EH (cell line): ENCODE results near the gene GTF2IRD1.
"Not testable (repeated sequence)": the region's sequence is repeated elsewhere in the genome, so short reads cannot be mapped to it uniquely, and the experiment has no call there.

ENCODE experiments used
- DNase-seq: peaks from one replicate; pipeline ENCODE4 v3.0.0-alpha.2; 2015; ENCODE audit warnings: low read depth

The GTF2IRD1 gene, protein sequence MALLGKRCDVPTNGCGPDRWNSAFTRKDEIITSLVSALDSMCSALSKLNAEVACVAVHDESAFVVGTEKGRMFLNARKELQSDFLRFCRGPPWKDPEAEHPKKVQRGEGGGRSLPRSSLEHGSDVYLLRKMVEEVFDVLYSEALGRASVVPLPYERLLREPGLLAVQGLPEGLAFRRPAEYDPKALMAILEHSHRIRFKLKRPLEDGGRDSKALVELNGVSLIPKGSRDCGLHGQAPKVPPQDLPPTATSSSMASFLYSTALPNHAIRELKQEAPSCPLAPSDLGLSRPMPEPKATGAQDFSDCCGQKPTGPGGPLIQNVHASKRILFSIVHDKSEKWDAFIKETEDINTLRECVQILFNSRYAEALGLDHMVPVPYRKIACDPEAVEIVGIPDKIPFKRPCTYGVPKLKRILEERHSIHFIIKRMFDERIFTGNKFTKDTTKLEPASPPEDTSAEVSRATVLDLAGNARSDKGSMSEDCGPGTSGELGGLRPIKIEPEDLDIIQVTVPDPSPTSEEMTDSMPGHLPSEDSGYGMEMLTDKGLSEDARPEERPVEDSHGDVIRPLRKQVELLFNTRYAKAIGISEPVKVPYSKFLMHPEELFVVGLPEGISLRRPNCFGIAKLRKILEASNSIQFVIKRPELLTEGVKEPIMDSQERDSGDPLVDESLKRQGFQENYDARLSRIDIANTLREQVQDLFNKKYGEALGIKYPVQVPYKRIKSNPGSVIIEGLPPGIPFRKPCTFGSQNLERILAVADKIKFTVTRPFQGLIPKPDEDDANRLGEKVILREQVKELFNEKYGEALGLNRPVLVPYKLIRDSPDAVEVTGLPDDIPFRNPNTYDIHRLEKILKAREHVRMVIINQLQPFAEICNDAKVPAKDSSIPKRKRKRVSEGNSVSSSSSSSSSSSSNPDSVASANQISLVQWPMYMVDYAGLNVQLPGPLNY

DNA sequence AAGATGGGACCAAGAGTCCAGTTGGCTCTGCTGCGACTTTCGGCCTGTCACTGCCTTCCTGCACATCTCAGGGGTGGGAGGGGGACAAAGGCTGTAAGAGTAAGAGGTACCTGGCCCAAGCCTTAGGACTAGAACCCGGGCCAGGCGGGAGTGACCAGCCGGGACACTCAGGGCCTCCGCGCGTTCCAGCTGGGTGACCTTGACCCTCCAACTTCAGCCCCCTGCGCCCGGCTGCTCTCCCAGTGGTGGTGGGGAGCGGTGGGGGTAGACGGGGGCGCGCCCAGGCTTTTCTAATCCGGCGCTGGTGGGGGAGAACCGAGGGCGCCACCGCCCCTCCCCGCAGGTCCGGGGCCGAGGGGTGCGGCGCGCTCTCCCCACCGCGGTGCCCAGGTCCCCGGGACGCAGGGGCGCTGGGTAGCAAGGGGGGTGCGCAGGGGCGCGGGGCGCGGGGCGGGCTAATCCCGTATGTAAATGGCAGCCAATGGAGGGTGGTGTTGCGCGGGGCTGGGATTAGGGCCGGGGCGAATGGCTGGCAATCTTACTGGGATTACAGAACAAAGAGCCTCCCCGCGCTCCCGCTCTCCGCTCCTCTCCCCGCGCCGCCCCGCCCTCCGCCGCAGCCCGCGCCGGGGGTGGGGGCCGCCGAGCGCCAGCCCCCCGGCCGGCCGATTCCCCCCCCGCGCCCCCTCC lies at the start of gene GTF2IRD1:
GTF2IRD1 (plus strand) TSS at position 585 of the 690 bp plus-strand sequence. CDS start 54,175 bp downstream, outside the sequence.
- DNase-seq = peak; percentile 78

DNA sequence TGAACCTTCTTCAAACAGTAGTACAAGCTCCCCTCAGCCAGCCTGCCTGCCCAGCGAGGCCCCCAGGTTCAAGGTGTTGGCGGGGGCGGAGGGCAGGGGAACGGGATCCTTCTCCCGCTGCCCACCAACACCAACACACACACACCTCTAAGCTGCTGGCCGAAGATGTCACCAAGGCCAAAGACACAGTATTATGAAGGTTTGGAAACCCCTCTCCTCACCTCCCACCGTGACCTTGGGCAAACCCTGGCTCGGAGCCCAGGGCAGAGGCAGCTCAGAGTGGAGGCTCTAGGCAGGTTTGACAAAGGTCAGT lies 49.4 kb upstream of the GTF2IRD1 start:
- no peak for DNase-seq

DNA sequence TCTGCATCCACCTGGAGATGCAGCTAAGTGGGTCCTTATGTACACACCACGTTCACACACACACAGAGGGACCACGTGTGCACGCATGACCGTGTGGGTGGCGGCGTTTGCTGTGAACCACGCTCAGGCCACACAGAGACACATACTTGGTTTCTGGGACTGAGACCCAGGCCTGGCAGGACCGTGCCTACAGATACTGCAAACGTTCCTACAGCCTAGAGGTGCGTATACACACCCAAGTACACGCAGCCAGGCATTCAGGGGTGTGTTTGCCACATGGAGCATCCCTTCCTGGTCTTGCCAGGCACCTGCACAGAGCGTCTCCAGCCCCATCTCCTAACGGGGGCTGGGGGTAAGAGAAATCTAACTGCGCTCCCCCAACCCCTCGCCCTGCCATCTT lies 49.0 kb upstream of the GTF2IRD1 start:
- no peak for DNase-seq

DNA sequence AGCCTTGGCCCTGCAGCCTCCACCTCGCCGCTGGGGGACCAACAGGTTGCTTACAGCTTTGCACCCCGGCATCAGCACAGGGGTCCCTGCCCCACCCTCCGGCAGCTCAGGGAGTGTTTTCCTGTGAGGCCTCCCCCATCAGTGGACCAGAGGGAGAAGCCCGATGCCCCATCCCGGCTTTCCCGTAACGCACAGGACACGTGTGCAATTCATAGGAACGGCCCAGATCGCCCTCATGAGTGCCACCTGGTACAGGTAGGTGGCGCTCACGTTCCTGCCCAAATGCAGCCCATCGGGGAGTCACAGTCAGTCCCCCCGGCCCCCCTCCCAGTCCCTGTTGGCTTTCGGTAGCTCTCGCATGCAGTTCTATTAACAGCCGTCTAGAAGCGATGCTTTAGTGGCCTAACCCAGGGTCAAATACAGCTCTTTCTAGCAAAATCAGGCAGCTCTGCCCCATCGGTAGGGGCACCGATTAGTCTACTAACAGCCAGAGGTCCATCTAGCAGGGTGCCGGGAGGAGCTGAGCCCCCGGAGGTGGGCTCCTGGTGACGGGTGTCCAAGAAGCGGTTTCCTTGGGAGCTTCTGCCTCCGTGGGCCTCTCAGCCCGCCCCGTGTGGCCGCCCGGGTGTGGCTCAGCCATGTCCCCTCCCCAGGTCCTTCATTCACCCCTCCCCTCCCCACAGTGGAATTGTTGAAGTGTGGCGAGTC lies 48.4 kb upstream of the GTF2IRD1 start:
- DNase-seq = no peak

DNA sequence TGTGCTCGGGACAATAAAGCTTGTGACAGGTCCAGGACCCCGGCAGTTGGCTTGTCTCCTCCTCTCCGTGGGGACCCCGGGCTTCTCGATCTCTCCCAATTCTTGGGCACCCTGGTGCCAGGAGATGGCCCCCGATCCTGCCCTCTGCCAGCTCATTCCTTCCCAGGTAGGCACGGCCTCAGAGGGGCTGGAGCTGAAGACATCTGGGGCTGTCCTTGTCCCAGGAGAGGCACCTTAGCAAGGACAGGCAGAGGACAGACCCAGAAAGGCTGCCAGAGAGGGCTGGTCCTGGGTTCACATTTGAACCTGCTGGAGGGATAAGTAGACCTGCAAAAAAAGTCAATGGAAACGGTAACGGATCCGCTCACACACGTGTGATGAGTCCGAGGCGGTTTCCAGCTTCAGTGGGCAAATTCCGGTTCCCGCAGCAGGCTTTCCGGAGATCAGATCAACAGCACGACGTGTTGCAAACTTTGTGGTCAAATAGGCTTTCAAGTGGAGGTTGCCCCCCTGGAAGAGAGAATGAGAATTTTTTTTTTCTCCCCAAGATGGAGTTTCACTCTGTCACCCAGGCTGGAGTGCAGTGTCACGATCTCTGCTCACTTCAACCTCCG lies 47.7 kb upstream of the GTF2IRD1 start:
- DNase-seq = no peak

DNA sequence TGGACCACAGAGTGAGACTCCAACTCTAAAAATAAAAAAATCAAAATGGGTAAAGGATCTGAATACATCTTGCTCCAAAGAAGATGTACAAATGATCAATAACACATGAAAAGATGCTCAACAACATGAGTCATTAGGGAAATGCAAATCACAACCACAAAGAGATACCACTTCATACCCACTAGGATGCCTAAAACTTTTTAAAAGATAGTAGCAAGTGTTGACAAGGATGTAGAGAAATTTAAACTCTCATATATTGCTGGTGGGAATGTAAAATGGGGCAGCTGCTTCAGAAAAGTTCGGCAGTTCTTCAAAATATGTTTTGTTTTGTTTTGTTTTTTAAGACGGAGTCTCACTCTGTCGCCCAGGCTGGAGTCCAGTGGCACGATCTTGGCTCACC lies 45.7 kb upstream of the GTF2IRD1 start:
- DNase-seq = no peak

DNA sequence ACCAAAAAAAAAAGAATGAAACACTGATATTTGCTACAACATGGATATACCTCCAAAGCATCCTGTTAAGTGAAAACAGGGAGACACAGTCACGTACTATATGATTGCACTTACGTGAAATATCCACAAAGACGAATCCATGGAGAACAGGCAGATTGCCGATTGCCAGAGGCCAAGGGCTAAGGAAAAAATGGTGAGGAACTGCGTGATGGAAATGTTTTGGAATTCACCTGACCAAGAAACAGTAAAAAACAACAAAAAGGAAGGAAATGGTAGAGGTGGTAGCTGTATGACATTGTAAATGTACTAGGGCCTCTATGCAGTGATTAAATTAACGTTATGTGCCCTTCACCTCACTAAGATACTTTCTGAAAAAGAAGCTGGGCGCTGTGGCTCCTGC lies 44.1 kb upstream of the GTF2IRD1 start:
- no peak for DNase-seq

DNA sequence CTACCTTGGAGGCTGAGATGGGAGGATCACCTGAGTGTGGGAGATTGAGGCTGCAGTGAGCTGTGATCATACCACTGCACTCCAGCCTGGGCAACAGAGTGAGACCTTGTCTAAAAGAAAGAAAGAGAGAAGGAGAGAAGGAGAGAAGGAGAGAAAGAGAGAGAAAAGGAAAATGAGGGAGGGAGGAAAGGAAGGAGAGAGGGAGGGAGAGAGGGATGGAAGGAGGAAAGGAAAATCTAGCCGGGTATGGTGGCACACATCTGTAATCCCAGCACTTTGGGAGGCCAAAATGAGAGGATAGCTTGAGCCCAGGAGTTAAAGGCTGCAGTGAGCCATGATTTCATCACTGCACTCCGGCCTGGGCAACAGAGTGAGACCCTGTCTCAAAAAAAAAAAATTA lies 42.9 kb upstream of the GTF2IRD1 start:
- DNase-seq = no peak

DNA sequence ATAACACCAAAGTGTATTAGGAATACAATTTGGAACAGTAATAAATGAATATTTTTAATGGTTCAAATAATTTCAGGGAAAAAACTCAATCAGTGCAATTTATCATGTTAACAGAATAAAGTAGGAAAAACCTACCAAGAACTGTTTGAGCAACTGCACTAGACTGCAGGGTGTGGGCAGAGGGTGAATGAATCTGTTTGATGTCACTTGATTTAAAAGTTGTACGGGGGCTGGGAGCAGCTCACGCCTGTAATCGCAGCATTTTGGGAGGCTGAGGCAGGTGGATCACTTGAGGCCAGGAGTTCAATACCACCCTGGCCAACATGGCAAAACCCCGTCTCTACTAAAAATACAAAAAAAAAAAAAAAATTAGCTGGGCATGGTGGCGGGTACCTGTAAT lies 42.1 kb upstream of the GTF2IRD1 start:
- DNase-seq = not testable (repeated sequence)

DNA sequence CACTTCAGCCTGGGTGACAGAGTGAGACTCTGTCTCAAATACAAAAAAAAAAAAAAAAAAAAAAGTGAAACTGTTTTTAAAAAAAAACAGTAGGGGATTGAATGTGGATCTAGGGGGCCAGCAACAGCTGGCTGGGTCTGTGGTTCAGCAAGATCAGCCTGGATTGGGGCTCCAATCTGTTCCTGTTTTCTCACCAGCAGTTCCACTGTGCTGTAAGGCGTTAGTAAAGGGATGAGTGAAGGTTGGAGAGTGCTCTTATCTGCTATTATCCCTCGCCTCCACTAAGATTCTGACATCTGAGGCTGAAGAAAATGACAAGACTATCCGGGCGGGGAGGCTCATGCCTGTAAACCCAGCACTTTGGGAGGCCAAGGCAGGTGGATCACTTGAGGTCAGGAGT lies 41.6 kb upstream of the GTF2IRD1 start:
- DNase-seq = no peak

DNA sequence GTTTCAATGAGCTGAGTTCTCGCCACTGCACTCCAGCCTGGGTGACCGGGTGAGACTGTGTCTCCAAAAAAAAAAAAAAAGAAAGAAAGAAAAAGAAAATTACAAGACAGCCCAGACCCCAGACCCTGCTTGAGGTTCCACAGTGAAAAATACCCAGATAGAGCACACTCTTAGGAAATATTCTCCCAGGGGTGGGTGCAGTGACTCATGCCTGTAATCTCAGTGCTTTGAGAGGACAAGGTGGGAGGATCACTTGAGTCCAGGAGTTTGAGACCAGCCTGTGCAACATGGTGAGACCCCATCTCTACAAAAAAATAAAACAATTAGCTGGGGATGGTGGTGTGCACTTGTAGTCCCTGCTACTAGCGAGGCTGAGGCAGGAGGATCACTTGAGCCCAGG lies 41.1 kb upstream of the GTF2IRD1 start:
- peak; percentile 35 for DNase-seq

DNA sequence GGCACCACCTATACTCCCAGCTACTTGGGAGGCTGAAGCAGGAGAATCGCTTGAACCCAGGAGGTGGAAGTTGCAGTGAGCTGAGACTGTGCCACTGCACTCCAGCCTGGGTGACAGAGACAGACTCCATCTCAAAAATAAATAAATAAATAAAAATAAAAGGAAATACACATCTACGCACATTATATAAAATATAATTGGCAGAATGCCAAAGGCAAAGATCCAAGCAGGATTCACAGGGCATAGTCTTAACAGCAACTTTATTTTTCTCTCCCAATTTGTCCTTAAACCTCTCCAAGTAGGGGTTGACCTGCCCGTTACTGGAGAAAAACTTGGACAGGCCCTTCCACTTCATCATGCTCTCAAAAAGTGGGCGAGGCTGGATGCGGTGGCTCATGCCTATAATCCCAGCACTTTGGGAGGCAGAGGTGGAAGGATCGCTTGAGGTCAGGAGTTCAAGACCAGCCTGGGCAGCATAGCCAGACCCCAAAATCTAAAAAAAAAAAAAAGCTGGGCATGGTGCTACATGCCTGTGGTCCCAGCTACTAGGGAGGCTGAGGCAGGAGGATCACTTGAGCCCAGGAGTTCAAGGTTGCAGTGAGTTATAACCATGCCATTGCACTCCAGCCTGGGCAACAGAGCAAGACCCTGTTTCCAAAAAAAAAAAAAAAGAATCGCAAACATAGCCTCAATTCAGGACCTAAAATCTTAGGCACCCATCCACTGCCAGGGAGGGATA lies 38.9 kb upstream of the GTF2IRD1 start:
- DNase-seq = not testable (repeated sequence)

DNA sequence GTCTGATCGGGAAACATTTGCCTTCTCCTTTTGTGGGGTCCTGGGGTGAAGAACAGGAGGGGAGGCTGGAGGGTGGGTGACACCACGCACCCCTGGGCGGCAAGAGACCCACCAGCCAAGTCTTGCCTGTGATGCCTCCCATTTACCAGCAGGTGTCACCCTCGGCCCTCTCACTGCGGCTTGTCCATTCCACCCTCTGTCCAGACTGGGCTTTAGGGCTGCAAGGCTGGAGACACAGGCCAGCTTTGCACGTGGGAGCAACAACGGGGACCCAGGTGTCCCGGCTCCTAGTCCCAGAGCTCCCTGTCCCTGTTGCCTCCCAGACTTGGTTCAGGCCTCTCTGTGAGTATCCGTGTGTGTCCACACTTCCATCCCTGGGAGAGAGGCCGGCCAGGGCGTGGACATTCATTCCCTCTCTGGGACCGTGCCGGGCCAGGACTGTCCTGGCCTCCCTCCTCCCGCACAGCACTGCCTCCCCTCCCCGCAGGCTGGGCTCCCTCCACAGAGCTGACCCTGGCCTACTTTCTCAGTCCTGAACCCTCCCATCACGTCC lies 36.2 kb upstream of the GTF2IRD1 start:
- peak; percentile 75 for DNase-seq

DNA sequence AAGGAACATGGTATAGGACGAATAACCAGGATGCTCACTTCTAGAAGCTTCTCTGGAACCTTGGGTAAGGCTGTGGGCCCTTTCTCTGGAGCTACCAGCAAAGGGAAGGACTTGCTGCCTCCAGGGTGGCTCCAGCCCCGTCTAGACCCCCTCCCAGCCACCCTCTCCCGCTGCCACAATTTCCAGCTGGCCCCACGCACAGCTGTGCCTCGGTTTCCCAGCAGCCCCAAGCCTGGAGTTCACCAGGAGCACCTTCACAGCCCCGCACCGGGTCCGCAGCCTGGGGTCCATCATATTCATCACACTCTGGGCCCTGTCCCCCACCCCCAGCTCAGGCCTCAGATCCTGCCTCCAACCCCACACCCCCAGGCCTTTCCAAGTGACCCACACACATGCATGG lies 35.6 kb upstream of the GTF2IRD1 start:
- no peak for DNase-seq

DNA sequence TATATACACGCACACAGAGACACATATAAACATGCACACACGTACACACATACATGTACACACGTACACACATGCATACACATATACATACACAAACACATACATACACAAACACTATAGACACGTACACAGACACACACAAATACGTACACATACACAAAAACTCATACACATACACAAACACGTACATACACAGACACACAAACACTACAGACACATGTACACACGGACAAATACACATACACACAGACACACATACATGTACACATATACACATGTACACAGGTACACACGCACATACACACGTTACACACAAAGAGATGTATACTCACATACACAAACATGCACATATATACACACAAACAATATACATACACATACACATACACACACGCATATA lies 35.2 kb upstream of the GTF2IRD1 start:
- no peak for DNase-seq

DNA sequence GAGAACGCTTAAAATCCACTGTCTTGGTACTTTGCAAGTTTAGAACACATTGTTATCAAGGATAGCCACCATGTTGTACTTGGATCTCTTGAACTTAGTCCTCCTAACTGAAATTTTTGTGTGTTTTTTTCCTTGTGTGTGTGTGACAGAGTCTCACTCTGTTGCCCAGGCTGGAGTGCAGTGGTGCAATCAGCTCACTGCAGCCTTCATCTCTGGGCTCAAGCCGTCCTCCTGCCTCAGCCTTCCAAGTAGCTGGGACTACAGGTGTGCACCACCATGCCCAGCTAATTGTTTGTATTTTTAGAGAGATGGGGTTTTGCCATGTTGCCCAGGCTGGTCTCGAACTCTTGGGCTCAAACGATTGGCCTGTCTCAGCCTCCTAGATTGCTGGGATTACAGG lies 34.5 kb upstream of the GTF2IRD1 start:
- not testable (repeated sequence) for DNase-seq

DNA sequence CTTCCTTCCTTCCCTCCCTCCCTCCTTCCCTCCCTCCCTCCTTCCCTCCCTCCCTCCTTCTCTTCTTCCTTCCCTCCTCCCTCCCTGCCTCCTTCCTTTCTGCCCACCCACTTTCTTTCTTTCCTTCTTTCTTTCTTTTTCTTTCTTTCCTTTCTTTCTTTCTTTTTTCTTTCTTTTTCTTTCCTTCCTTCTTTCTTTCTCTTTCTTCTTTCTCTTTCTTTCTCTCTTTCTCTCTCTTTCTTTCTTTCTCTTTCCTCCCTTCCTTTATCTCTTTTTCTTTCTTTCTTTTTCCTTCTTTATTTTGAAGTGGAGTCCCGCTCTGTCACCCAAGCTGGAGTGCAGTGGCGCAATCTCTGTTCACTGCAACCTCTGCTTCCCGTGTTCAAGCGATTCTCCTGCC lies 33.7 kb upstream of the GTF2IRD1 start:
- DNase-seq = no peak

DNA sequence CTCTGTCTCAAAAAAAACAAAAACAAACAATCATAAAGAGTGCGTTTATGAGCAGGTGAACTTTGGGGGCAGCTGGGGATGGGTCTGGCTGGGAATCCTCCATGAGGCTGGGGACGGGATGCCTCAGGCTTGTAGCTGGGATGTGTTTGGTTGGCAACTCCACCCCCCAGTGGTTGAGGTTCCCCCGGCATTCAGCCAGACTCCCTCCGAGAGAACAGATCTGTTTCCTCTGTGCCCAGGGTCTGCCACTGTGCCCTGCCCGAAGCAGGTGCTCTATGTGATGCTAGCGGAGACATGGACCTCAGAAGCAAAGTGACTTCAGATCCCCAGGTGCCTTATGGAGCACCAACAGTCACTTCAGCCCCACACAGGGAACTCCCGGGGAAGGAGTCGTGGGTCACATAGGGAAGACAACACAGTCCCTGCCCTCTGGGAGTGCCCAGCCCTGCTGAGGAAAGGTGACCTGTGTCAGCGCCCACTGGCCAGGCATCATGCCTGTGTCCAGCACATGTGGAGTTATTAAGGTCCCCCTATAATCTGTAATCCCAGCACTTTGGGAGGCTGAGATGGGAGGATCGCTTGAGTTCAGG lies 29.3 kb upstream of the GTF2IRD1 start:
- DNase-seq = no peak

DNA sequence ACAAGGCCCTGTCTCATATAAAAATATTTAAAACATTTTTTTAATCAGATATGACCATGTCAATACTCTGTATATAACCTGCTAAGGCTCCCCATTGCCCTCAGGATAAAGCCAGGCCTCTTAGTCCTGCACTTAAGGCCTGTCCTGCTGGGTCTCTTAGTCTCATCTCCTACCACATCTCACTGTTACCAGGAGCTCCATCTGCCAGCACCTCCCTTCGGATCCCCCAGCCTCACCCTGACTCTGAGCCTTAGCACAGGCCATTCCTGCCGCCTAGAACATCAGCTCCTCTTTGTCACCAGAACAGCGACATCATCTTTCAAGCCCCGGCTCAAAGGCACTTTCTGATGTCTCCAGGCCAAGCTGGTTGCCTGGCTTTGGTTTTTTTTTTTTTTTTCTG lies 25.7 kb upstream of the GTF2IRD1 start:
- no peak for DNase-seq

DNA sequence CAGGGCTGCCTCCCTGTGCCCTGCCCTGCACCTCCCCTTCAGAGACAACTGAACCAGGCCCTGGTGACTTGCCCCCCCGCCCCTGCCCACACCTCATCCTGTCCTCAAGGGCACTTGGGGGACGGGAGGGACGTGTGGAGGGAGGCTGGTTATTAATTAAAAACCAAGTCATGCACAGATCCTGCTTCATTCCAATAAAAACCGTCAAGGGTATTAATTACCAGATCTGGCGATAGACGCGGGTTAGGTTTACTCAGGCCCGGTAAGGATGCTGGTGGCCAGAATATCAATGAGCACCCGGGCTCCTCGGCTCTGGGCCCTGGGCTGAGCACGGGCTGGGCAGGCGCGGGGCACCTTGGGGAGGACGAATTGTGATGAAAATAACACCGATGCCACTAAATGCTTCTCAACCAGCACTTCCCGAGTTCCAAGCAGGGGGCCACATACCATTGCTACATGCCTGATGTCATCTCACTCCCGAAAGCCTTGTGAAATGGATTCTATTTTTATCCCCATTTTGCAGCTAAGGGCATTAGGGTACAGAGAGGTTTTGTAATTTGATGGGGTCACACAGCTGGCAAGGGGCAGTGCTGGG lies 24.5 kb upstream of the GTF2IRD1 start:
- DNase-seq = peak; percentile 90
